ENCODE results near the gene TNS3. TPM values are rescaled to one million over a fixed set of nuclear protein-coding genes. Genes with fewer than 3 reads are reported as not detected.
A peak's percentile ranks its signal among the peaks of the same experiment; 100 is the strongest.

Gene TNS3
- total RNA-seq, 1 experiment from 2014 or later = 28.9 TPM

- H3K4me3 ChIP-seq (ENCODE audit: insufficient read depth, low read depth, low read length) = no peak overlapping the region
- no peaks in the 10 kb centered on the region for H3K27me3 ChIP-seq (ENCODE audit: control insufficient read depth, insufficient read depth, low read length)
- no peak for DNase-seq
- no peaks in the 10 kb centered on the region for H3K36me3 ChIP-seq (replicated peaks; ENCODE audit: control insufficient read depth, insufficient read depth, low read length)
Measured at GRCh38 chr7:47389171-47389922, 192.6 kb downstream of the TNS3 start.

- Histone ChIP-seq H3K4me3 (ENCODE audit: insufficient read depth, low read depth, low read length) (no peak overlapping the region), H3K36me3 (replicated peaks; ENCODE audit: control insufficient read depth, insufficient read depth, low read length) (no peaks in the 10 kb centered on the region), H3K27me3 (ENCODE audit: control insufficient read depth, insufficient read depth, low read length) (no peaks in the 10 kb centered on the region)
- no peak for DNase-seq
Measured at GRCh38 chr7:47387506-47387905, 194.4 kb downstream of the TNS3 start.

GRCh38 chr7:47386273-47386835, 195.6 kb downstream of the TNS3 start:
- Histone ChIP-seq H3K27me3 (ENCODE audit: control insufficient read depth, insufficient read depth, low read length) (no peaks in the 10 kb centered on the region), H3K36me3 (replicated peaks; ENCODE audit: control insufficient read depth, insufficient read depth, low read length) (no peaks in the 10 kb centered on the region), H3K4me3 (ENCODE audit: insufficient read depth, low read depth, low read length) (no peak overlapping the region)
- no peak for DNase-seq

GRCh38 chr7:47385536-47386125, 196.3 kb downstream of the TNS3 start:
- DNase-seq = no peak
- Histone ChIP-seq H3K27me3 (ENCODE audit: control insufficient read depth, insufficient read depth, low read length) (no peaks in the 10 kb centered on the region), H3K36me3 (replicated peaks; ENCODE audit: control insufficient read depth, insufficient read depth, low read length) (no peaks in the 10 kb centered on the region), H3K4me3 (ENCODE audit: insufficient read depth, low read depth, low read length) (no peak overlapping the region)

GRCh38 chr7:47384755-47385535, 197.0 kb downstream of the TNS3 start:
- no peaks in the 10 kb centered on the region for H3K36me3 ChIP-seq (replicated peaks; ENCODE audit: control insufficient read depth, insufficient read depth, low read length)
- H3K4me3 ChIP-seq (ENCODE audit: insufficient read depth, low read depth, low read length) = no peak overlapping the region
- DNase-seq = no peak
- no peaks in the 10 kb centered on the region for H3K27me3 ChIP-seq (ENCODE audit: control insufficient read depth, insufficient read depth, low read length)

GRCh38 chr7:47383696-47384445, 198.0 kb downstream of the TNS3 start:
- H3K27me3 ChIP-seq (ENCODE audit: control insufficient read depth, insufficient read depth, low read length) = no peaks in the 10 kb centered on the region
- H3K36me3 ChIP-seq (replicated peaks; ENCODE audit: control insufficient read depth, insufficient read depth, low read length) = no peaks in the 10 kb centered on the region
- H3K4me3 ChIP-seq (ENCODE audit: insufficient read depth, low read depth, low read length) = no peak overlapping the region
- no peak for DNase-seq

GRCh38 chr7:47383072-47383471, 198.8 kb downstream of the TNS3 start:
- no peak overlapping the region for H3K4me3 ChIP-seq (ENCODE audit: insufficient read depth, low read depth, low read length)
- no peaks in the 10 kb centered on the region for H3K27me3 ChIP-seq (ENCODE audit: control insufficient read depth, insufficient read depth, low read length)
- H3K36me3 ChIP-seq (replicated peaks; ENCODE audit: control insufficient read depth, insufficient read depth, low read length) = no peaks in the 10 kb centered on the region
- DNase-seq = no peak

- H3K4me3 ChIP-seq (ENCODE audit: insufficient read depth, low read depth, low read length) = no peak overlapping the region
- no peaks in the 10 kb centered on the region for H3K27me3 ChIP-seq (ENCODE audit: control insufficient read depth, insufficient read depth, low read length)
- no peak for DNase-seq
- no peaks in the 10 kb centered on the region for H3K36me3 ChIP-seq (replicated peaks; ENCODE audit: control insufficient read depth, insufficient read depth, low read length)
Measured at GRCh38 chr7:47382200-47382599, 199.7 kb downstream of the TNS3 start.

GRCh38 chr7:47381134-47381495, 200.8 kb downstream of the TNS3 start:
- DNase-seq = no peak
- no peaks in the 10 kb centered on the region for H3K36me3 ChIP-seq (replicated peaks; ENCODE audit: control insufficient read depth, insufficient read depth, low read length)
- no peak overlapping the region for H3K4me3 ChIP-seq (ENCODE audit: insufficient read depth, low read depth, low read length)
- no peaks in the 10 kb centered on the region for H3K27me3 ChIP-seq (ENCODE audit: control insufficient read depth, insufficient read depth, low read length)

GRCh38 chr7:47380325-47381133, 201.4 kb downstream of the TNS3 start:
- Histone ChIP-seq H3K4me3 (ENCODE audit: insufficient read depth, low read depth, low read length) (no peak overlapping the region), H3K36me3 (replicated peaks; ENCODE audit: control insufficient read depth, insufficient read depth, low read length) (no peaks in the 10 kb centered on the region), H3K27me3 (ENCODE audit: control insufficient read depth, insufficient read depth, low read length) (no peaks in the 10 kb centered on the region)
- DNase-seq = peak; percentile 72

- peak; percentile 68 for DNase-seq
- Histone ChIP-seq H3K27me3 (ENCODE audit: control insufficient read depth, insufficient read depth, low read length) (no peaks in the 10 kb centered on the region), H3K36me3 (replicated peaks; ENCODE audit: control insufficient read depth, insufficient read depth, low read length) (no peaks in the 10 kb centered on the region), H3K4me3 (ENCODE audit: insufficient read depth, low read depth, low read length) (no peak overlapping the region)
Measured at GRCh38 chr7:47379629-47380324, 202.1 kb downstream of the TNS3 start.

GRCh38 chr7:47378728-47379395, 203.0 kb downstream of the TNS3 start:
- no peaks in the 10 kb centered on the region for H3K27me3 ChIP-seq (ENCODE audit: control insufficient read depth, insufficient read depth, low read length)
- H3K36me3 ChIP-seq (replicated peaks; ENCODE audit: control insufficient read depth, insufficient read depth, low read length) = no peaks in the 10 kb centered on the region
- DNase-seq = no peak
- no peak overlapping the region for H3K4me3 ChIP-seq (ENCODE audit: insufficient read depth, low read depth, low read length)

GRCh38 chr7:47377741-47378140, 204.2 kb downstream of the TNS3 start:
- DNase-seq = no peak
- Histone ChIP-seq H3K36me3 (replicated peaks; ENCODE audit: control insufficient read depth, insufficient read depth, low read length) (no peaks in the 10 kb centered on the region), H3K27me3 (ENCODE audit: control insufficient read depth, insufficient read depth, low read length) (no peaks in the 10 kb centered on the region), H3K4me3 (ENCODE audit: insufficient read depth, low read depth, low read length) (no peak overlapping the region)

All from H7 (cell line).